Small intestine (tissue), 7 donors: ENCODE measurements around the gene AQP6. TPM values are rescaled to one million over a fixed set of nuclear protein-coding genes. Genes with fewer than 3 reads are reported as not detected.

Source experiments
- DNase-seq, 2 donors: peaks; one replicate each; pipeline versions ENCODE4 v3.0.0 to v3.0.0-alpha.2; 2013
- FAIRE-seq: peaks from 2 replicates; lab custom pipeline; 2012; peaks lifted over from hg19 to GRCh38; lab: Jason Lieb, UNC
- H3K27ac ChIP-seq, 3 donors: one replicate each; pipeline ENCODE4 v1.5.1; 2013; ENCODE audit warnings: low read length in 2 of 3, mild to moderate bottlenecking in 2 of 3, control low read depth in 1 of 3, inconsistent platforms in 1 of 3, low read depth in 1 of 3, moderate library complexity in 1 of 3
- H3K27me3 ChIP-seq, 3 donors: one replicate each; pipeline ENCODE4 v1.6.1; 2013; ENCODE audit warnings: low read length in 3 of 3, inconsistent platforms in 1 of 3; ENCODE audit not compliant: control insufficient read depth in 3 of 3, insufficient read depth in 3 of 3
- H3K36me3 ChIP-seq, 3 donors: one replicate each; pipeline ENCODE4 v1.6.1; 2013; ENCODE audit warnings: low read length in 3 of 3, inconsistent platforms in 1 of 3, low read depth in 1 of 3, mild to moderate bottlenecking in 1 of 3, moderate library complexity in 1 of 3; ENCODE audit not compliant: control insufficient read depth in 3 of 3, insufficient read depth in 2 of 3
- H3K4me1 ChIP-seq, 3 donors: one replicate each; pipeline ENCODE4 v1.6.1; 2013; ENCODE audit warnings: low read length in 2 of 3, inconsistent platforms in 1 of 3, low read depth in 1 of 3, mild to moderate bottlenecking in 1 of 3, moderate library complexity in 1 of 3; ENCODE audit not compliant: control insufficient read depth in 3 of 3, insufficient read depth in 2 of 3
- H3K4me3 ChIP-seq, 3 donors: one replicate each; pipeline ENCODE4 v1.5.1; 2013; ENCODE audit warnings: low read length in 3 of 3, control low read depth in 1 of 3, inconsistent platforms in 1 of 3, low read depth in 1 of 3, mild to moderate bottlenecking in 1 of 3, moderate library complexity in 1 of 3
- H3K9me3 ChIP-seq, 2 donors: one replicate each; pipeline ENCODE4 v1.6.1; 2013; ENCODE audit warnings: low read depth in 1 of 2, low read length in 1 of 2; ENCODE audit not compliant: control insufficient read depth in 2 of 2, insufficient read depth in 1 of 2
- WGBS, 3 donors: extraction: QIAGEN DNeasy Blood & Tissue Kit; methylation state at CpG; one replicate each; pipeline ENCODE4 v1.1.7; 2013; 5-methylcytosine and 5-hydroxymethylcytosine counted together
- polyA plus RNA-seq, 4 donors: library from polyadenylated mRNA; stranded (reverse) in 3 of 4; unstranded in 1 of 4; fragments of 200-250 nt in 3 of 4; fragments of 120-200 nt in 1 of 4; gene quantifications; one replicate each; pipeline versions ENCODE4 v1.2.1 to v1.2.3, GENCODE V29; 2013
- donor health status: healthy with polysubstance abuse.
- donor health status: control.
- donor health status: control.
- donor health status: Bipolar disorder and iron deficiency.
- donor health status: healthy.

AQP6 gene
- polyA plus RNA-seq, 4 donors, result 0.09 to 0.31 TPM; not detected in 2

GRCh38 chr12:49959685-49960473 is 12.9 kb upstream of the AQP6 start:
- WGBS, 3 donors, result 13 to 29% (median 20%) methylated on average over 11 of the region's 11 CpGs
- Histone ChIP-seq H3K4me1 (peaks cover 0 to 2% (median 0%) of the 10 kb centered on the region in 3 donors), H3K27ac (no peak overlapping the region), H3K27me3 (peaks cover 7 to 95% (median 40%) of the 10 kb centered on the region in 3 donors), H3K36me3 (no peaks in the 10 kb centered on the region), H3K9me3 (no peaks in the 10 kb centered on the region), H3K4me3 (no peak overlapping the region)
- DNase-seq (no peak), FAIRE-seq (no peak)

DNA sequence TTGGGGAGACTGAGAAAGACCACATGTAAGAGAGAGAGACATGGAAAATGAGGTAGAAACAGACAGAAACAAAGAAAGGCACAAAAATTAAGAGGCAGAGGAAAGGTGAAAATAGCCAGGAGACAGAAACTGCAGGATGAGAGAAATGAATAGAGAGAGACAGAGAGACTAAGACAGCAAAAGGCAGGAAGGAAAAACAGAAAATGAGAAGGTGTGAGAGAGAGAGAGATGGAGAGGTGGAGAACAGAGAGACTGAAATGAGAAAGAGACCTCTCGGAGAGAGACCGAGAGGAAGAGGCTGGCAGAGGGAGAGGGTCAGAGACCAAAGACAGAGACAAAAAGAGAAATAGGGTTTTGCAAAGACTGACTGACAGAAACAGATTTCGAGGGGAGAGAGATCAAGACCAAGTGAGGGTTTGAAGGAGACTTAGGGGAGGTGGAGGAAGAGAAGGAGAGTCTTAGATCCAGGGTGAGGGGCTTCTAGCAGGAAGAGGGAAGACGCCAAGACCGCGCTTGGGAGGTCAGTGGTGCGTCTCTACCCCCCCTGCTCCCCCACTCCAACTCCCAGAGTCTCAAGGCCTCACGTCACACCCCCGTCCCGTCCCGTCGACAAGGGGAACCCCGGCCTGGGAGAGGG is 12.2 kb upstream of the AQP6 start:
- Histone ChIP-seq H3K27me3 (peaks cover 7 to 94% (median 33%) of the 10 kb centered on the region in 3 donors), H3K4me3 (no peak overlapping the region), H3K27ac (no peak overlapping the region), H3K4me1 (peaks cover 0 to 2% (median 0%) of the 10 kb centered on the region in 3 donors), H3K9me3 (no peaks in the 10 kb centered on the region), H3K36me3 (no peaks in the 10 kb centered on the region)
- 28 to 36% (median 33%) methylated on average over 11 to 13 of the region's 13 CpGs for WGBS, 3 donors
- FAIRE-seq (no peak), DNase-seq (no peak)

- no peak for FAIRE-seq
Measured at GRCh38 chr12:49961111-49961922, 11.4 kb upstream of the AQP6 start, which contains the start of gene AQP5. Gene AQP5 (plus strand): TSS chr12:49961872. CDS start chr12:49962018, 146 bp downstream.

GRCh38 chr12:49961993-49962764 is 10.6 kb upstream of the AQP6 start:
- Histone ChIP-seq H3K27me3 (peaks cover 7 to 90% (median 22%) of the 10 kb centered on the region in 3 donors), H3K9me3 (no peaks in the 10 kb centered on the region), H3K4me1 (peaks cover 0 to 7% (median 0%) of the 10 kb centered on the region in 3 donors), H3K4me3 (peak overlapping the region in 1 of 3 donors; percentile 20), H3K36me3 (no peaks in the 10 kb centered on the region), H3K27ac (no peak overlapping the region)
- FAIRE-seq, result no peak
- 58 to 70% (median 63%) methylated on average over 31 to 37 of the region's 37 CpGs for WGBS, 3 donors
- DNase-seq, result no peak

More at GRCh38 chr12:49961111-49961922, 11.4 kb upstream of the AQP6 start, which contains the start of gene AQP5:
- DNase-seq, result no peak
- peak within 1 kb of the TSS in 1 of 3 donors; percentile 20 for H3K4me3 ChIP-seq
- no peaks in the 10 kb centered on the region for H3K9me3 ChIP-seq
- no peak within 1 kb of the TSS for H3K27ac ChIP-seq
- WGBS, 3 donors, result 3 to 4% (median 4%) methylated on average over 49 to 111 of the region's 111 CpGs
- H3K36me3 ChIP-seq, result no peaks in the 10 kb centered on the region
- H3K4me1 ChIP-seq, result peaks cover 0 to 2% (median 0%) of the 10 kb centered on the region in 3 donors
- peaks cover 7 to 94% (median 28%) of the 10 kb centered on the region in 3 donors for H3K27me3 ChIP-seq

DNA sequence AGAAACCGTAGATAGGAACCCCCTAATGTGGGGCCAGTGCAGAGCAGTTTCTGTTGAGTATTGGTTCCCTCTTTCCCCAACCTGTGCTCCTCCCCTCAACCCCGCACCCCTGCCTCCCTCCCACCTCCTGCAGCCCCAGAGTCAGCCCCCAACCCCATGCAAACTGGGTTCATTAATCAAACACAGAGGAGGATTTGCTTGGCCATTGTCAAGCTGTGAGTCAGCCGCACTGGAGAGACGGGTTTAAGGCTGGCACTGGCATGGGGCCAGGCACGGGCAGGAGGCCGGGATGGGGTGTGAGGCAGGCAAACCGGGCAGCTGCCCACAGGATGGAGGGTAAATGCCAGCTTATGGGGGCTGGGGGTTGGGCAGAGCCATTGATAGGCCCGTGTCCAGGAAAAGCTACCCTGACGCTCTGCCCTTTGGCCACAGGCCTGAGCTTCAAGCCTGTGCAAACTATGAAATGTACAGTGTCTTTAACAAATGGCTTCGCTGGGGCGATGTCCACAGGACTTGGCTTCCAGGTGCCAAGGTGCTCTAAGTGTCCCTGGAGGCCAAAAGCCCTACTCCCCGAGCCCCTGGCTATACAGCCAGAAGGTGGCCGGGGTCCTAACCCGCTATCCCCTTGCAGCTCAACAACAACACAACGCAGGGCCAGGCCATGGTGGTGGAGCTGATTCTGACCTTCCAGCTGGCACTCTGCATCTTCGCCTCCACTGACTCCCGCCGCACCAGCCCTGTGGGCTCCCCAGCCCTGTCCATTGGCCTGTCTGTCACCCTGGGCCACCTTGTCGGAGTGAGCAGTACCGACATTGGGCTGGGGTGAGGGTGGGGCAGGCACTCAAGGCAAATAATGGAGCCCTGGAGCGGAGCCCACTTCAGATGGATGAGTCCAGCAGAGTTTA is 9.6 kb upstream of the AQP6 start:
- no peak overlapping the region for H3K27ac ChIP-seq
- DNase-seq (peak in 1 of 2 donors; percentile 51), FAIRE-seq (no peak)
- WGBS, 3 donors, result 41 to 72% (median 45%) methylated on average over 21 of the region's 21 CpGs
- no peaks in the 10 kb centered on the region for H3K36me3 ChIP-seq
- H3K4me3 ChIP-seq, result no peak overlapping the region
- peaks cover 0 to 13% (median 0%) of the 10 kb centered on the region in 3 donors for H3K4me1 ChIP-seq
- peaks cover 7 to 87% (median 22%) of the 10 kb centered on the region in 3 donors for H3K27me3 ChIP-seq
- H3K9me3 ChIP-seq, result no peaks in the 10 kb centered on the region

DNA sequence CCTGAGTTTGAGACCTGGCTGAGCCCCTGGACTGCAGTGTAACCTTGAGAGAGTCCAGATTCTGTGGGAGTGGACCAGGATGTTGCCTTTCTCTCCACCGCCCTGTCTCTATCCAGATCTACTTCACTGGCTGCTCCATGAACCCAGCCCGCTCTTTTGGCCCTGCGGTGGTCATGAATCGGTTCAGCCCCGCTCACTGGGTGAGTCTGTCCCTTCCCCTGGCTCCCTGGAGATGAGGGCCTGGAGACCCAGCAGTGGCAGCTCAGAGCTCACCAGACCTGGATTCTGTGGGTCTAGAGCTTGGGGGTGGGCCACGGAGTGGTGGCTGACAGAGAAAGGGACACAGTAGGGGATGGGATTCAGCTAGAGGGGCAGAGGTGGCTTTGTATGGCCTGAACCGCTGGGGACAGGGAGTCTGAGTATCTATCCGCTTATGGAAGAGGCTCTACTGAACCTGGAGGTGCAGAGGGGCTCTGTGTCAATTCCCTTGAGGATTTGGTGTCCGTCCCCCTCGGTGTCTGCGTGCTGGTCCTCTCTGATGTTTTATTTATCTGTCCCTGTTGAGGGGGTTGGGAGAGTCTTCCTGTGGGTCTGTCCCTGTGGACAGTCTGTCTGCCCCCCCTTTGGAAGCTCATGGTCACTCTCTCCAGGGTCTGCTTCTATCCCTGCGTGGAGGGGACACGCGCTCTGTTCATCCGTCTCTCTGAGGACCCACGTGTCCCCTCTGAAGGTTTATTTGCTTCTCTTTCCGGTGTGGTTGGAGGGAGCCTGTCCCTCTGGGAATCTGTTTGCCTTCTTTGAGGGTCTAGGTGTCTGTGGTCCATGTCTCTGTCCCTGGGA is 8.6 kb upstream of the AQP6 start:
- no peak for FAIRE-seq
- no peak overlapping the region for H3K4me3 ChIP-seq
- WGBS, 3 donors, result 82% methylated on average over 16 to 17 of the region's 17 CpGs
- no peaks in the 10 kb centered on the region for H3K36me3 ChIP-seq
- H3K27ac ChIP-seq, result no peak overlapping the region
- peaks cover 0 to 13% (median 0%) of the 10 kb centered on the region in 3 donors for H3K4me1 ChIP-seq
- no peaks in the 10 kb centered on the region for H3K9me3 ChIP-seq
- H3K27me3 ChIP-seq, result peaks cover 7 to 85% (median 18%) of the 10 kb centered on the region in 3 donors
- DNase-seq, result no peak
